GM12874 (cell line): ENCODE data around the gene TMPRSS13.
A peak's percentile ranks its signal among the peaks of the same experiment; 100 is the strongest.

Experiments
- CTCF ChIP-seq: IDR thresholded peaks from 2 replicates; pipeline ENCODE4 v1.5.1; 2011; ENCODE audit warnings: low read depth, mild to moderate bottlenecking, control low read depth, low read length, moderate library complexity; ENCODE audit not compliant: insufficient read depth

TMPRSS13 gene

DNA sequence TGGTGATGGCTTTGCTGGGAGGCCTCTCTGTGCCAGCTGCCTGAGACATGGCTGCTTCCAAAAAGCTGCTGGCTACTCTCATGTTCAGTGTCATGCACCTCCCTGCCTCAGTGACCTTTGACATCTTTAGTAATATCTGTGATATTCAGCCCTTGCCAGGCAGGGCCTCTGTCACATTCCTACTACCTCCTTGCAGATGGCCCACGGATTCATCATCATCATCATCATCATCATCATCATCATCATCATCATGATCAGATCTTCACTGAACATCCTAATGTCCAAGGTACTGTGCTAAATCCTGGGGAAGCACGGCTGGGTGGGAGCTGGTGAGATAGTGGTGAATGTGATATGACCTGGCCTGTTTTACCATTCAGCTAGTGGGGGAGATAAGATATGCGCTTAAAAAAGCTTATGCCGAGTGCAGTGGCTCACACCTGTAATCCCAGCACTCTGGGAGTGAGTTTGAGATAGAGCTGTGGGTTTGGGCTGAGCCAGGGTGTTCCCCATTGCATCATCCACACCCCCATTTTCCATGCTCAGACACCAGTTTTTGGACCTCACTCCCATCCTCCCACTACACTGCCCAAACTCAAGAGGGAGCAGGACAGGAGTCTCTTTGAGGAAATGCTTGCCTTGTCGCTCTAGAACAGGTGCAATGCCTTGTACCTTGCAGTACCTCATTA lies 17.1 kb upstream of the TMPRSS13 start:
- TF ChIP-seq CTCF, result no peak

DNA sequence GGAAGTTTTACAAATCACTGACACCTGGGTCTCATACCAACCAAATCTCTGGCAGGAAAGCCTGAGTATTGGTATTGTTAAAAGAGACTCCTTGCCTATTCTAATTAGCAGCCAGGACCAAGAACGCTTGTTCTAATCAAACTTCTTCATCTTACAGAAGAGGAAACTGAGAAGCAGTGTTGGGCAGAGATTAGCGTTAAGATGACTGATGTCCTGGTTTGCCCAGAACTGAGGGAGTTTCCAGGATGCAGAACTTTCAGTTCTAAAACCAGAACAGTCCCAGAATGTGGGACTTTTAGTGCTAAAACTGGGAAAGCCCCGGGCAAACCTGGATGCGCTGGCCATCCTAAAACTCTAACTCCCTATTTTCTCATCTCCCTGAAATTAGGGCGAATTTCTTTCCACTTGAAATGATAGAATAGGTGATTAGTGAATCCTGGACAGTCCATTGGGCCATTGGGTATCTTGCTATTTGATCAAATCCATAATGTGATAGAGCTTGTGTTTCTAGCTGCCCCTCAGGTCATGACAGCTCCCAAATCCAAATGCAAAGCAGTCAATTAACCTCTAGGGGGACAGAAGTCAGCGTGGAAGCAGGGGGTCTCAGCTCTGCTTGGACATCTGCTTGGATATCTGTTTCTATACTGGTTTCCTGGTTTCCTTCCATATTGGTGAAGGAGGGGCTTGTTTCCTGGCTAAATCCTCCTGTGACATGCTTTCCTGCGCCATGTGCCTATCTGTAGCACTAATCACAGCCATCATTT lies 16.0 kb upstream of the TMPRSS13 start:
- peak; percentile 33; the same call in 1 of the 2 replicates for TF ChIP-seq CTCF

DNA sequence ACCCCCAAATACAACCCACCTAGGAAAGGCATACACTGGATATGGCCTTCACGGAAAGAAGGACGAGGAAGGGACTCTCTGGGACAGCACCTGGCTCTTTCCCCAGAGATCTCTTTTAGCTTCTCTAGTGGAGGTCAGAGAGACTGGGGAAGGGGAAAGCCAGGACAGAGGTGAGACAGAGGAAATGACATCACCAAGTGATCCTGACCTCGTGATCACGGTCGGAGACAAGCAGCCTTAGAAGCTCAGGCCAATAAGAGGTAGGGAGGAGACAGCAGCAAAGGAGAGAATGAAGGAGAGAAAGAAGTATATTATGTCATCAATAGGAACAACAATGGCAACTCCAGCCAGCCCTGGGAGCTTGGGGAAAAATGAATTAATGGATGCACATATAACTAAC lies 15.4 kb upstream of the TMPRSS13 start:
- no peak for TF ChIP-seq CTCF

- TF ChIP-seq CTCF, result no peak
Measured at GRCh38 chr11:117941976-117942654, 12.9 kb upstream of the TMPRSS13 start.

DNA sequence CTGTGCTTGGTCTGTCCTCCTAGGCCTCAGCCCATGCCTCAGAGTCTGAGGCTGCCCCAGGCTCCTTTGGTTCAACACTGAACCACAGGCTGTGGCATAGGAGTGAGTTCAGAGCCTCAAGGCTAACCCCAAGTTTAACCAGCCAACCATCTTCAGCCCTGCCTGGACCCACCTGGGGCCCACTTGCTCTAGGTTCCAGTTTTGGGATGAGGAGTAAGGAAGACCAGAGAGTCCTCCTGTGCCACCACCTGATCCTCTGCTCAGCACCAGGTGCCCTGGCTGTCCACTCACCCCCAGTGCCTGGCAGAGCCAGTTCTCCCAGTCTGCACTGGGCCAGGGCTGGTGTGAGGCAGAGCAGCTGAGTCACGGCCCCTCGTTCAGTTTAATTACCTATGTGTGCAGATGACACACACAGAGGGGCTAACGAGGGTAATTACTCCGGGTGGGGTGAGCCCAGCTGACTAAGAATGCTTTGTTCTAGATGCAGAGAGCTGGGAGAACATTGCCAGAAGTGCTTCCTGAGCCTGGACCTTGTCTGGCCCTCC lies 12.0 kb upstream of the TMPRSS13 start:
- no peak for TF ChIP-seq CTCF

DNA sequence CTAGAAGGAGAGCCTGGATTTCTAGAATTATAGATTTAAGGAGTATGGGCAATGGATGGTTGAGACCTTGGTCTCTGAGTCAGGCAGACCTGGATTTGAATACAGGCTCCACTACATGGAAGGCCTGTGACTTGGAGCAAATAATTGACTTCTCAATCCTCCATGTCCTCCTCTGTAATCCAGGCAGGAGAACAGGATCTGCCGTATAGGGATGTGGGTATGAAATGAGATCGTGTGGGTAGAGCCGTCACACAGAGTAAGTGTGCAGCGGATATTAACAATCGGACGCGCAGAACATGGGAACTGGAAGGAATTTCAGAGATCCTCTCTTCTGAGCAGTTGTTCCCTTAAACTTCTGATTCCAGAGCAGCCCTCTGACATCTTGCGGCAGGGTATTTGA lies 11.5 kb upstream of the TMPRSS13 start:
- no peak for TF ChIP-seq CTCF

GRCh38 chr11:117936973-117937372 lies 7.8 kb upstream of the TMPRSS13 start:
- TF ChIP-seq CTCF, result no peak
